Neural cell (in vitro differentiated cells): ENCODE results near the gene SLC2A6. TPM values are rescaled to one million over a fixed set of nuclear protein-coding genes. Genes with fewer than 3 reads are reported as not detected.
A peak's percentile ranks its signal among the peaks of the same experiment; 100 is the strongest.

ENCODE experiments used
- H2AFZ ChIP-seq: fragments of 200-600, 300-800 bp; sonication (generic), shearing (Covaris generic); 2 replicates; pipeline ENCODE4 v1.6.0; 2014; ENCODE audit warnings: low read depth, mild to moderate bottlenecking, antibody characterized with exemption, low read length, moderate library complexity
- H3F3A ChIP-seq: fragments of 200-600 bp; shearing (Covaris generic); 2 replicates; pipeline ENCODE4 v1.6.1; 2016; ENCODE audit warnings: mild to moderate bottlenecking, moderate library complexity, mixed read lengths, antibody characterized with exemption, low read length; ENCODE audit not compliant: insufficient read depth, poor library complexity, severe bottlenecking
- H3K27ac ChIP-seq: fragments of 200-600, 300-800 bp; sonication (generic), shearing (Covaris generic); 2 replicates; pipeline ENCODE4 v1.5.1; 2014; ENCODE audit warnings: mild to moderate bottlenecking, low read length, moderate library complexity
- H3K27me3 ChIP-seq: fragments of 300-800, 200-600 bp; sonication (generic), shearing (Covaris generic); 2 replicates; pipeline ENCODE4 v1.6.0; 2014; ENCODE audit warnings: mild to moderate bottlenecking, low read depth, low read length, moderate library complexity; ENCODE audit not compliant: insufficient read depth
- H3K36me3 ChIP-seq: fragments of 300-800, 200-600 bp; sonication (generic), shearing (Covaris generic); 2 replicates; pipeline ENCODE4 v1.5.1; 2014; ENCODE audit warnings: mild to moderate bottlenecking, antibody characterized with exemption, low read length, moderate library complexity; ENCODE audit not compliant: insufficient read depth
- H3K4me2 ChIP-seq: fragments of 300-800, 200-600 bp; sonication (generic), shearing (Covaris generic); 2 replicates; pipeline ENCODE4 v1.6.0; 2014; ENCODE audit warnings: mild to moderate bottlenecking, low read length
- H3K4me3 ChIP-seq: fragments of 300-800, 200-600 bp; sonication (generic), shearing (Covaris generic); 2 replicates; pipeline ENCODE4 v1.5.1; 2014; ENCODE audit warnings: mild to moderate bottlenecking, low read length, moderate library complexity
- H3K79me2 ChIP-seq: fragments of 200-600 bp; shearing (Covaris generic); replicated peaks from 2 replicates; pipeline ENCODE4 v1.6.0; 2014; ENCODE audit warnings: mild to moderate bottlenecking, low read length, moderate library complexity; ENCODE audit not compliant: insufficient read depth
- H3K9ac ChIP-seq: fragments of 300-800, 200-600 bp; sonication (generic), shearing (Covaris generic); 2 replicates; pipeline ENCODE4 v1.6.1; 2016; ENCODE audit warnings: mild to moderate bottlenecking, low read length, mixed read lengths
- H3K9me2 ChIP-seq: fragments of 200-600 bp; shearing (Covaris generic); 2 replicates; pipeline ENCODE4 v1.6.1; 2016; ENCODE audit warnings: mild to moderate bottlenecking, low read length, mixed read lengths; ENCODE audit not compliant: insufficient read depth
- H3K9me3 ChIP-seq: fragments of 200-600, 300-800 bp; sonication (generic), shearing (Covaris generic); 2 replicates; pipeline ENCODE4 v1.6.1; 2016; ENCODE audit warnings: mild to moderate bottlenecking, mixed run types, low read length, moderate library complexity, mixed read lengths
- H4K20me1 ChIP-seq: fragments of 200-600 bp; shearing (Covaris generic); 2 replicates; pipeline ENCODE4 v1.6.1; 2016; ENCODE audit warnings: mild to moderate bottlenecking, mixed run types; ENCODE audit not compliant: insufficient read depth
- EP300 ChIP-seq: fragments of 450-650 bp; conservative IDR thresholded peaks from 2 replicates; pipeline ENCODE4 v1.6.1; 2014; ENCODE audit warnings: antibody characterized with exemption, mild to moderate bottlenecking, moderate library complexity; ENCODE audit not compliant: poor library complexity, severe bottlenecking
- EZH2 ChIP-seq: fragments of 200-600, 300-800 bp; shearing (Covaris generic), sonication (generic); IDR thresholded peaks from 2 replicates; pipeline ENCODE4 v1.6.1; 2014; ENCODE audit warnings: antibody characterized with exemption, low read length, borderline replicate concordance, mild to moderate bottlenecking; ENCODE audit not compliant: insufficient read depth, poor library complexity, severe bottlenecking
- MXI1 ChIP-seq: fragments of 450-650 bp; conservative IDR thresholded peaks from 2 replicates; pipeline ENCODE4 v1.6.1; 2014; ENCODE audit warnings: antibody characterized with exemption, mild to moderate bottlenecking; ENCODE audit not compliant: poor library complexity, severe bottlenecking
- POLR2AphosphoS5 ChIP-seq: IDR thresholded peaks from 2 replicates; pipeline ENCODE4 v1.6.1; 2012
- RAD21 ChIP-seq: fragments of 450-650 bp; conservative IDR thresholded peaks from 2 replicates; pipeline ENCODE4 v1.6.1; 2014; ENCODE audit warnings: antibody characterized with exemption, mild to moderate bottlenecking, moderate library complexity
- REST ChIP-seq: IDR thresholded peaks from 2 replicates; pipeline ENCODE4 v1.6.1; 2012; ENCODE audit warnings: borderline replicate concordance
- SMC3 ChIP-seq: fragments of 450-650 bp; conservative IDR thresholded peaks from 2 replicates; pipeline ENCODE4 v1.6.1; 2014; ENCODE audit warnings: antibody characterized with exemption, mild to moderate bottlenecking, moderate library complexity; ENCODE audit not compliant: poor library complexity
- TAF1 ChIP-seq: IDR thresholded peaks from 2 replicates; pipeline ENCODE4 v1.6.1; 2012; ENCODE audit warnings: low read depth
- polyA plus RNA-seq: library from polyadenylated mRNA; depleted of rRNA; stranded (reverse); fragments of >200 nt; gene quantifications from 2 replicates; pipeline ENCODE4 v1.2.3, GENCODE V29; 2014
- TF ChIP-seq, protein P1 (sequence below): fragments of 450-650 bp; IDR thresholded peaks from 2 replicates; pipeline ENCODE4 v1.5.1; 2014; ENCODE audit warnings: antibody characterized with exemption, mild to moderate bottlenecking, moderate library complexity; ENCODE audit not compliant: poor library complexity, severe bottlenecking

The SLC2A6 gene
- polyA plus RNA-seq, 1 donor from 2014 or later: 11.5 TPM

DNA sequence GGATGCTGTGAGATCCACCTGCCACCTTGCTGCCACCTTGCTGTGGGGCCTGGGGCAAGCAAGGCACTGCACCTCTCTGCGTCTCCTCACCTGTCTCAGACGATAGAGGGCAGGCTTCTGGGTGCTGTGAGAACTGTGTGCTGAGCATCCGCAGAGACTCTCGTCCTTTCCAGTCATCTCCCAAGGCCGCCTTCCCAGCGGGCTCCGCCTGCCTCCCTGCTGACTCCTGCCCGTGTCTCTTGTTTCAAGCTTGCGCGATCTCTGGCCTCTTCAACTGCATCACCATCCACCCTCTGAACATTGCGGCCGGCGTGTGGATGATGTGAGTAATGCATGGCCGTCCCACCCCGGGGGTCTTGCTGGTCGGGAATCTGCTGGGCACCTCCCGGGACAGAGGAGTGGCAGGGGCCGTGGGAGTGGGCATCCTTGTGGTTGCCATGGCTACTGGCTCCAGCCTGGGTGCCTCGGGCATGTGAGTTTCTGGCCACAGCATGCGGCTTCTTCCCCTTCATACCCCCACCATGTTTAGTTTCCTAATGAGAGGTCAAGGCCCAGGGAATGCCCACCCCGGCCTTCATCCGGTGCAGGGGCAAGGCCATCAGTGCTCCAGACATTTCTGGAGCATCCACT, 15.6 kb downstream of the SLC2A6 start:
- no peaks in the 10 kb centered on the region for H3K9me3 ChIP-seq
- no peak overlapping the region for H2AFZ ChIP-seq
- TF ChIP-seq EZH2: no peak
- TF ChIP-seq, protein P1, sequence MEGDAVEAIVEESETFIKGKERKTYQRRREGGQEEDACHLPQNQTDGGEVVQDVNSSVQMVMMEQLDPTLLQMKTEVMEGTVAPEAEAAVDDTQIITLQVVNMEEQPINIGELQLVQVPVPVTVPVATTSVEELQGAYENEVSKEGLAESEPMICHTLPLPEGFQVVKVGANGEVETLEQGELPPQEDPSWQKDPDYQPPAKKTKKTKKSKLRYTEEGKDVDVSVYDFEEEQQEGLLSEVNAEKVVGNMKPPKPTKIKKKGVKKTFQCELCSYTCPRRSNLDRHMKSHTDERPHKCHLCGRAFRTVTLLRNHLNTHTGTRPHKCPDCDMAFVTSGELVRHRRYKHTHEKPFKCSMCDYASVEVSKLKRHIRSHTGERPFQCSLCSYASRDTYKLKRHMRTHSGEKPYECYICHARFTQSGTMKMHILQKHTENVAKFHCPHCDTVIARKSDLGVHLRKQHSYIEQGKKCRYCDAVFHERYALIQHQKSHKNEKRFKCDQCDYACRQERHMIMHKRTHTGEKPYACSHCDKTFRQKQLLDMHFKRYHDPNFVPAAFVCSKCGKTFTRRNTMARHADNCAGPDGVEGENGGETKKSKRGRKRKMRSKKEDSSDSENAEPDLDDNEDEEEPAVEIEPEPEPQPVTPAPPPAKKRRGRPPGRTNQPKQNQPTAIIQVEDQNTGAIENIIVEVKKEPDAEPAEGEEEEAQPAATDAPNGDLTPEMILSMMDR: peak; percentile 43
- H3K4me3 ChIP-seq: peak overlapping the region; percentile 85
- no peaks in the 10 kb centered on the region for H3K27me3 ChIP-seq
- peaks cover 3% of the 10 kb centered on the region for H4K20me1 ChIP-seq
- no peaks in the 10 kb centered on the region for H3K9me2 ChIP-seq
- H3K36me3 ChIP-seq: peaks cover 5% of the 10 kb centered on the region
- H3K79me2 ChIP-seq: peaks cover 29% of the 10 kb centered on the region
- no peak overlapping the region for H3K4me2 ChIP-seq
- H3F3A ChIP-seq: no peaks in the 10 kb centered on the region
- H3K27ac ChIP-seq: no peak overlapping the region
- H3K9ac ChIP-seq: no peak overlapping the region

DNA sequence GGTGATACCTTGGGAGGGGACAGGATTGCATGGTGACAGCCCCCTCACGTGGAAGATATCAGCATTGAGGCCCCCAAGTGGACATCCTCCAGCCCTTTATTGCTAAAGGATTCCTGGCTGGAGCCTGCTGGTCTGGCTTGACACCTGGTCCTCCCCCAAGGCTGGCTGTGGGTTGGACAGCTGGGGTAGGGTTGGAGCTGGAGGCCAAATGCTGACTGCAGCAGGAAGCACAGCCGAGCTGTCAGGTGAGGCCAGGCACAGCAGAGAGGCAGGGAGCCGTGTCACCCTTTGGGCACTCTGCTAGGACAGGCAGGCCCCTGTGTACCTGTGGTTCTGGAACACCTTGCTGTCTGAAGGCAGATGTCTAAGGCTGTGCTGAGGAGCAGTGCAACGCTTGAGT, 16.9 kb downstream of the SLC2A6 start:
- Histone ChIP-seq H3K4me2 (peak overlapping the region; percentile 66), H3K4me3 (peak overlapping the region; percentile 85), H3K9ac (peak overlapping the region; percentile 97), H3K27ac (no peak overlapping the region), H4K20me1 (no peaks in the 10 kb centered on the region), H3K9me3 (no peaks in the 10 kb centered on the region), H3K9me2 (no peaks in the 10 kb centered on the region), H2AFZ (no peak overlapping the region), H3K36me3 (peaks cover 5% of the 10 kb centered on the region), H3K79me2 (peaks cover 29% of the 10 kb centered on the region), H3F3A (no peaks in the 10 kb centered on the region), H3K27me3 (no peaks in the 10 kb centered on the region)
- TF ChIP-seq REST (no peak), EP300 (no peak), MXI1 (no peak), TAF1 (no peak), POLR2AphosphoS5 (no peak), SMC3 (no peak), EZH2 (no peak), RAD21 (no peak)
- TF ChIP-seq, protein P1: no peak
